Brain microvascular endothelial cell (primary cell): ENCODE data around the gene AUTS2.

ENCODE experiments used
- DNase-seq: peaks from one replicate; pipeline ENCODE4 v3.0.0-alpha.2; 2020
- H3K27ac ChIP-seq: fragments of 250-450 bp; sonication (Bioruptor Pico); 2 replicates; pipeline ENCODE4 v1.5.1; 2020; ENCODE audit warnings: mild to moderate bottlenecking, moderate library complexity
- H3K27me3 ChIP-seq: fragments of 250-450 bp; sonication (Bioruptor Pico); replicated peaks from 2 replicates; pipeline ENCODE4 v1.5.1; 2020; ENCODE audit warnings: mild to moderate bottlenecking
- H3K36me3 ChIP-seq: fragments of 250-450 bp; sonication (Bioruptor Pico); replicated peaks from 2 replicates; pipeline ENCODE4 v1.5.1; 2020; ENCODE audit warnings: mild to moderate bottlenecking
- H3K4me3 ChIP-seq: 2 replicates; pipeline ENCODE4 v1.5.1; 2011; ENCODE audit warnings: low read depth, mild to moderate bottlenecking, control low read depth, low read length, moderate library complexity
- CTCF ChIP-seq: IDR thresholded peaks from 2 replicates; pipeline ENCODE4 v1.5.1; 2011; ENCODE audit warnings: low read depth, mild to moderate bottlenecking, moderate library complexity, low read length, control low read depth, inconsistent platforms; ENCODE audit errors: missing control alignments
- in situ Hi-C: cut with HindIII; loops from 2 replicates; pipeline ENCODE4 v1.10.0; 2017; ENCODE audit warnings: low sequenced_read_pairs, low pct_ligation_motif_present

AUTS2 gene

GRCh38 chr7:69754476-69754875, 156.2 kb downstream of the AUTS2 start:
- Histone ChIP-seq H3K27ac (no peak overlapping the region), H3K4me3 (no peak overlapping the region), H3K27me3 (no peaks in the 10 kb centered on the region), H3K36me3 (no peaks in the 10 kb centered on the region)
- DNase-seq: no peak
- in situ Hi-C loops: no loop called here
- TF ChIP-seq CTCF: no peak

GRCh38 chr7:69756235-69756634, 158.0 kb downstream of the AUTS2 start:
- TF ChIP-seq CTCF: no peak
- Histone ChIP-seq H3K4me3 (no peak overlapping the region), H3K27me3 (no peaks in the 10 kb centered on the region), H3K27ac (no peak overlapping the region), H3K36me3 (no peaks in the 10 kb centered on the region)
- in situ Hi-C loops: no loop called here
- DNase-seq: no peak

DNA sequence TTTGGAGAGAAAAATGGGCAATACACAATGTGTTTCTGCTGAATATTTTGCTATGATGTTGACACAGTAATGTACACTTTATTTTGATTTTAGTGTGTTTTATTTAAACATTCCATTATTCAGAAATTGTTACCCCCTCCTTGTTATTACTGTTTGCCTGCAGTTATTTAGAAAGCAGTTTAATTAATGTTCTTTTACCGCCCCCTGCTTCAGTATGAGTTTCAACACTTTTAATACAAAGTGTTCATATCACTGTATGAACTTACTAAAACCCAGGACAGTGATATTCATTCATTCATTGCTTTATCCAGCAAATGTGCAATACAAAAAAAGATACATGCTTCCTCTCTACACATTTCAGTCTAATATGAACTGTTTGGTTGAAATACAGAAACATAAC, 159.3 kb downstream of the AUTS2 start:
- H3K36me3 ChIP-seq: no peaks in the 10 kb centered on the region
- H3K27me3 ChIP-seq: no peaks in the 10 kb centered on the region
- no peak for TF ChIP-seq CTCF
- no peak for DNase-seq
- no peak overlapping the region for H3K27ac ChIP-seq
- in situ Hi-C loops: no loop called here
- no peak overlapping the region for H3K4me3 ChIP-seq

DNA sequence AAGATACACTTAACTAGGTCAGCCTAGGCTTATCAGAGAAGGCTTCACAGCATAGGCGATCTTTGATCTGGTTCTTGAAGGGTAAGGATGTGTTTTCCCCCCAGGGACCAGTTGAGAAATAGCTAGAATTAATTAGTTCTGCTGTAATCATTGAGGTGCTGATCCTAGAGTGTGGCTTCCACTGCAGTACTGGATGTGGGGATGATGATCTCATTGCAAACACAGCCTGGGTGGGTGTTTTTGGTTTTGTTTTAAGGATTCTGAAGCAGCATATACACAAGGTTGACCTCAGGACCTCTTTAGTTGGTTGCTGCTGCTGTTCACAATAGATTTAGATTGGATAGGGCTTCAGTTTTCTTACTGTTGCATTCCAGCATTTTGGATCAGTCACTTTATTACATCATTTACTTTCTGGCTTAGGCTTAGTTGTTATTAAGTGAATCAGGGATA, 159.7 kb downstream of the AUTS2 start:
- no peak overlapping the region for H3K27ac ChIP-seq
- in situ Hi-C loops: no loop called here

DNA sequence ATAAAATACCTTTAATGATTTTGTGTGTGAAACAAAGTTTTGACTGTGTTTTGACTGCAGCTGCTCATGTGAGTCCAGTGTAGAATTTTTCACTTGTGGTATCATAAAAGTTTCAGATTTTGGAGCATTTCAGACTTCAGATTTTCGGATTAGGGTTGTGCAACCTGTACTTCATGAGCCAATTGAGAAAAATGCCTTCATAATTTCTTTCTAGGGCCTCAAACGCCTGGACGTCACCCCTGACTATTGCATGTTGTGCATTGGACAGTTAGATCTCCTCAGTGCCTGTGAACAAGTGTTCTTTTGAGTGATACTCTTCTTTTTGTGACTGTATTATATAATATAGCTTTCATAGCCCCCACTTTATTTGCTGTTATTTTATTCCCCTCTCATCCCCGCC, 161.1 kb downstream of the AUTS2 start:
- Histone ChIP-seq H3K36me3 (no peaks in the 10 kb centered on the region), H3K27me3 (no peaks in the 10 kb centered on the region), H3K4me3 (no peak overlapping the region), H3K27ac (no peak overlapping the region)
- DNase-seq: no peak
- no peak for TF ChIP-seq CTCF
- in situ Hi-C loops: no loop called here

More for the DNA sequence above, 159.7 kb downstream of the AUTS2 start:
- Histone ChIP-seq H3K36me3 (no peaks in the 10 kb centered on the region), H3K27me3 (no peaks in the 10 kb centered on the region), H3K4me3 (no peak overlapping the region)
- DNase-seq: no peak
- no peak for TF ChIP-seq CTCF

GRCh38 chr7:69761290-69761922, 163.1 kb downstream of the AUTS2 start:
- TF ChIP-seq CTCF: no peak
- in situ Hi-C loops: no loop called here
- no peaks in the 10 kb centered on the region for H3K36me3 ChIP-seq
- H3K27ac ChIP-seq: no peak overlapping the region
- DNase-seq: no peak
- H3K4me3 ChIP-seq: no peak overlapping the region
- H3K27me3 ChIP-seq: no peaks in the 10 kb centered on the region
